Raji (cell line): ENCODE measurements around the gene CHST8.

ENCODE experiments used
- POLR2A ChIP-seq: IDR thresholded peaks from 2 replicates; pipeline ENCODE4 v1.6.1; 2011; ENCODE audit warnings: low read depth, low read length, control low read depth; ENCODE audit not compliant: insufficient read depth

Gene CHST8

DNA sequence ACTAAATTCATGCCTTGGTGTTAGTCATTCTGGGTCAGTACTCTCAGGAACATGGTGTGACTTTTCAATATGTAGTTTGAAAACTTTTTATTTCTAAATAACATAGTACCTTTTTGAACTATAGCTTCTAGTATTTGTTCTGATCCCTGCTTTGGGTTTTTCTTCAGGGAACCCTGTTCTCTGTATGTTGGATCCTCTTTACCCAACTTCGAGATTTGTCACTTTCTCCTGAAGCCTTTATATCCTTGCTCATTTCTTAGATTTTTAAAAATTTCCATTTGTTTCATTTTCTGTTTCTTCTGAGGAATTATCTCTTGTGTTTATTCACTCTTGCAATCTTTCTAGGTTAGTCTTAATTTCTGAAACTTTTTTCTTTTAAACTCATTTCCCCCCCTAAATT, 12.4 kb upstream of the CHST8 start:
- TF ChIP-seq POLR2A: no peak

- no peak for TF ChIP-seq POLR2A
Measured at GRCh38 chr19:33610588-33610987, 11.2 kb upstream of the CHST8 start.

GRCh38 chr19:33612928-33613619, 8.7 kb upstream of the CHST8 start:
- TF ChIP-seq POLR2A: no peak

DNA sequence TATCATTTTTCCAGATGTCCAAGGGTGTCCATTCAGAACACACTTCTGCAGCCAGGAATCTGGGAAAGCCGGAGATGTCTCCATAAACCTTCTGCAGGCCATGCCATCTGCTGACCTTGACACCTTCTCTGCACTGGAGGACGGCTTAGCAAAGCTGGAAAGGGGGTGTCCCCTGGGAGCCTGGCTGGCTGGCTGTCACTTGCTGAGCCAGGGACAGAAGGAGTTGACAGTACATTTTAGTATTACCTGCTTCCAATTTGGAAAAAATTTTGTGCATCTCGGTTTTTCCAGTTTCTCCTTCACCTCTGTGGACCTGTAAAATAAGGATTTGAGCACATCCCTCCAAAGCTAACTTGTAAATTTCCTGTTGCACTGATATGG, 8.1 kb upstream of the CHST8 start:
- no peak for TF ChIP-seq POLR2A

GRCh38 chr19:33616346-33616745, 5.4 kb upstream of the CHST8 start:
- no peak for TF ChIP-seq POLR2A

DNA sequence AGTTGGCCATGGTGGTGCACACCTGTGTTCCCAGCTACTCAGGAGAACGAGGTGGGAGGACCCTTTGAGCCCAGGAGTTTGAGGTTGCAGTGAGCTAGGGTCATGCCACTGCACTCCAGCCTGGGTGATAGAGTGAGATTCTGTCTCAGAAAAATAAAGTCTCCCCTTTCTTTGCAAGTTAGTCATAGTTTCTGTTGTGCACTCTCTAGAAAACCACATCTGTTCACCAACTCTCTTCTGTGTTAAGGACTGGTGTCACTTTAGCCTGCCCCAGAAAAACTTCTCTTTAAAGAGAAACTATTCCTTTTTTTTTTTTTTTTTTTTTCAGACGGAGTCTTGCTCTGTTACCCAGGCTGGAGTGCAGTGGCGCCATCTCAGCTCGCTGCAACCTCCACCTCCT, 4.9 kb upstream of the CHST8 start:
- TF ChIP-seq POLR2A: no peak

GRCh38 chr19:33618884-33619283, 2.9 kb upstream of the CHST8 start:
- TF ChIP-seq POLR2A: no peak

DNA sequence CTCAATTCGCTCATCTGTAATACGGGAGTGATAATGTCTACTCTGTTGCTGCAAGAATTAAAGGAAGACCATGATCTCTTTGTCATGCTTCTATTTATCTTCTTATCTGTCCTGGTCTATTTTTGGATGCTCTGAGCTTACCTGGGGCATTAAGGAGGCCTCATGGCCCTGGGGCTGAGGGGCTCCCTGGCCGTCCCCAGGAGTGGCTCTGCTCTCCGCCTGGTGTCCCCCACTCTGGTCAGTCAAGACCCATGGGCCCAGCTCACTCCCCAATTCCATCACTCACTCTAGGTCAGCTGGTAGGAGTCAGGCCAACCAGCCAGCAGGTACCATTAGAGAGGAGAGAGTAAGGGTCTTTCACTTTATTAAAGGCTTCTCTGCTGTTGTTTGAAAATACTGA, 1.1 kb upstream of the CHST8 start:
- no peak for TF ChIP-seq POLR2A

- TF ChIP-seq POLR2A: no peak
Measured at GRCh38 chr19:33621065-33621785, 528 bp upstream of the CHST8 start.

DNA sequence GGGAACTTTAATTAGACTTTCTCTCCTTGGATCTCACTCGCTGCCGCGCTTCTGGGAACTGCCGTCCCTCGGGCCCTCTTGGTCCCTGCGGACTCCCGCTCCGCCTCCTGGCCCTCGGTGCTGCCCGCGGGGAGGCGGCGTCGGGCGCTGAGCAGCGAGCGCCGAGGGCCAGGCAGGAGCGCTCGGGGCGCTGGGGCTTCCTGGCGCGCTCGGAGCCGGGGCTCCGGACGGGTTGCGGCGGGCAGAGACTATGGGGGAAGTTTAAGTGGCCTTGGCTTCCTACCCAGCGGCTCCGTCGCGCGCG, 704 bp downstream of the CHST8 start:
- TF ChIP-seq POLR2A: no peak

GRCh38 chr19:33622809-33623511, 1.2 kb downstream of the CHST8 start:
- TF ChIP-seq POLR2A: no peak

- TF ChIP-seq POLR2A: no peak
Measured at GRCh38 chr19:33624586-33624985, 2.8 kb downstream of the CHST8 start.

DNA sequence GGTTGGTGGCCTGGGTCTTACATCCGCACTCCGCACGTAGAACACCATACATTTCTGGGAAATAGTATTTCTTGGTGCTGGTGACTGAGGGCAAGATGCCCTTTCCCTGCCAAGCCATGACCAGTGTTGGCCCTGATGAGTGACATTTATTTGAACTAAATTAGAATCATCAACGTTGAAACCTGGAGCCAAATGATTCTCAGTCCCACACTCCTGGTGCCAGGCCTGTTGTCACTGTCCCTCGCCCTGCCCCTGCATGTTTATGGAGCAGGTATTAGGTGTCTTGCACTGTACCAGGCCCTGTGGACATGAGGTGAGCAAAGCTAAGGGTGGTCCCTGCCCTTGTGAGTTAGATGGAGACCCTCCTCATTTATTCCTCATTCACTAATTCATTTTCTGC, 5.8 kb downstream of the CHST8 start:
- no peak for TF ChIP-seq POLR2A

DNA sequence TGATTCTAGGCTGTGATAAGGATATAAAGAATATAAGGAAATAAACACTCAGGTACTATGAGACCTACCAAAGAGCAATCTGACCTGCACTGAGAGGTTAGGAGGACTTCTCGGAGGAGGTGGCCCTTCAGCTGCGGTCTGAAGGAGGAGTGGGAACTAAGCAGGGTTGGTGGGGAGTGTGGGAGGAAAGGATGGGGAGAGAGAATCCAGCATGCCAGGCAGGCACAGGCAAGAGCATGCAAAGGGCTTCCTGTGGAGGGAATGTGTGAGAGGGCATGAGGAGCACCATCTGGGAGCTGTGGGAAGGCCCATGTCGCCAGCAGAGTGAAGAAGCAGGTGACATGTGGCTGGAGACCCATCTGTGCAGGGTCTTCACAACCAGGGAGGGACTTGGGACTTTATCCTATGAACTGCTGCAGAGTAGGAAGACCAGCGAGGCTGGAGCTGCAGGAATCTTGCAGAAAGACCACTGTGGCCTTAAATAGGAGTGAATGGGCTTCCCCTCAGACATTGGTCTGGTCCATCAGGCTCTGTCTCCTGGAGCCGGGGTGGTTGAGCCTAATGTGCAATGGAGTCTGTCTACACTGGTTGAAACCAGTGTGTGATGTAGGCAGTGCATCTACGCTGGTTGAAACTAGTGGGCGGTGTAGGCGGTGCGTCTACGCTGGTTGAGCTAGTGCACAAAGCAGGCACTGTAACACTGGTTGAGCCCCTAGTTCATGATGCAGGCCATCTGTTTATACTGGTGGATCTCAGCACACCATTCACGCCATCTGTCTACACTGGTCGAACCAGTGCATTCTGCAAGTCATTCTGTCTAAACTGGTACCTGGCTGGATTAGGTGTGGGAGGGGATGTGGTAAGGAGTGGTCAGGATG, 6.4 kb downstream of the CHST8 start:
- TF ChIP-seq POLR2A: no peak
